WTC11 (cell line): Measurements from ENCODE around the gene NLGN1. TPM values are rescaled to one million over a fixed set of nuclear protein-coding genes. Genes with fewer than 3 reads are reported as not detected.

Experiments used
- ATAC-seq: fragments of 200-7000 bp; cut with Tn5 transposase; 2 replicates; pipeline ENCODE4 v1.10.0; 2021; ENCODE audit warnings: mild to moderate bottlenecking, moderate library complexity
- CTCF ChIA-PET: fragments of 300-600 bp; sonication (Branson Sonifier 250); formaldehyde crosslinking; loops from one replicate; lab custom pipeline; 2021; ENCODE audit warnings: antibody characterized with exemption; lab: Charles Lee
- POLR2A ChIA-PET: fragments of 350-600 bp; sonication (Branson Sonifier 250); formaldehyde crosslinking; loops from one replicate; lab custom pipeline; 2021; ENCODE audit warnings: antibody characterized with exemption; lab: Charles Lee
- DNase-seq: peaks from one replicate; pipeline ENCODE4 v3.0.0; 2021; ENCODE audit warnings: low spot score
- H3K27ac Mint-ChIP-seq: 2 replicates; pipeline ENCODE4 v1.8.0; 2021; ENCODE audit warnings: mixed read lengths
- H3K27me3 Mint-ChIP-seq: 2 replicates; pipeline ENCODE4 v1.8.0; 2021; ENCODE audit warnings: low read depth, mild to moderate bottlenecking, moderate library complexity, mixed read lengths
- H3K36me3 Mint-ChIP-seq: 2 replicates; pipeline ENCODE4 v1.8.0; 2021; ENCODE audit warnings: mixed read lengths
- H3K4me1 Mint-ChIP-seq: 2 replicates; pipeline ENCODE4 v1.8.0; 2022; ENCODE audit warnings: mixed read lengths
- H3K4me3 Mint-ChIP-seq: 2 replicates; pipeline ENCODE4 v1.8.0; 2021; ENCODE audit warnings: mild to moderate bottlenecking, moderate library complexity, mixed read lengths
- H3K9me3 Mint-ChIP-seq: 2 replicates; pipeline ENCODE4 v1.8.0; 2021; ENCODE audit warnings: mixed read lengths
- ATF1 ChIP-seq: sonication (generic); formaldehyde crosslinking; IDR thresholded peaks from 2 replicates; pipeline ENCODE4 v1.8.1; 2023; ENCODE audit warnings: mild to moderate bottlenecking, moderate library complexity, missing genetic modification reagents
- CBFB ChIP-seq: sonication (generic); formaldehyde crosslinking; IDR thresholded peaks from 2 replicates; pipeline ENCODE4 v1.8.1; 2022; ENCODE audit warnings: mild to moderate bottlenecking, low read depth, missing genetic modification reagents
- ELF4 ChIP-seq: sonication (generic); formaldehyde crosslinking; IDR thresholded peaks from 2 replicates; pipeline ENCODE4 v1.8.1; 2022; ENCODE audit warnings: low read depth, mild to moderate bottlenecking, moderate library complexity, missing genetic modification reagents
- HMGXB4 ChIP-seq: sonication (generic); formaldehyde crosslinking; IDR thresholded peaks from 2 replicates; pipeline ENCODE4 v1.8.1; 2023; ENCODE audit warnings: mild to moderate bottlenecking, moderate library complexity, missing genetic modification reagents
- JAZF1 ChIP-seq: fragments of 250-450 bp; sonication (Bioruptor Pico); IDR thresholded peaks from 2 replicates; pipeline ENCODE4 v1.9.0; 2021; ENCODE audit warnings: moderate library complexity, mild to moderate bottlenecking, inconsistent platforms
- MYBL2 ChIP-seq: sonication (generic); formaldehyde crosslinking; IDR thresholded peaks from 2 replicates; pipeline ENCODE4 v1.8.1; 2023; ENCODE audit warnings: mild to moderate bottlenecking, moderate library complexity, missing genetic modification reagents
- NFATC4 ChIP-seq: fragments of 250-450 bp; sonication (Bioruptor Pico); IDR thresholded peaks from 2 replicates; pipeline ENCODE4 v1.9.0; 2021; ENCODE audit warnings: mild to moderate bottlenecking
- NFYB ChIP-seq: sonication (generic); formaldehyde crosslinking; conservative IDR thresholded peaks from 2 replicates; pipeline ENCODE4 v1.8.0; 2022; ENCODE audit warnings: low read depth, missing genetic modification reagents
- OVOL2 ChIP-seq: fragments of 250-450 bp; sonication (Bioruptor Pico); IDR thresholded peaks from 2 replicates; pipeline ENCODE4 v1.9.0; 2021; ENCODE audit warnings: mild to moderate bottlenecking, borderline replicate concordance
- SP1 ChIP-seq: sonication (generic); formaldehyde crosslinking; conservative IDR thresholded peaks from 2 replicates; pipeline ENCODE4 v1.8.1; 2022; ENCODE audit warnings: missing genetic modification reagents
- TP53 ChIP-seq: sonication (generic); formaldehyde crosslinking; IDR thresholded peaks from 2 replicates; pipeline ENCODE4 v1.8.1; 2023; ENCODE audit warnings: mild to moderate bottlenecking, missing genetic modification reagents
- ZNF281 ChIP-seq: sonication (generic); formaldehyde crosslinking; IDR thresholded peaks from 2 replicates; pipeline ENCODE4 v1.8.0; 2023; ENCODE audit warnings: mild to moderate bottlenecking, missing genetic modification reagents
- total RNA-seq: library from RNA; stranded (reverse); gene quantifications from 3 replicates; pipeline ENCODE4 v1.2.3, GENCODE V29; 2021
- TF ChIP-seq, protein P1 (sequence below): fragments of 250-450 bp; sonication (Bioruptor Pico); conservative IDR thresholded peaks from 2 replicates; pipeline ENCODE4 v1.9.0; 2021; ENCODE audit warnings: mild to moderate bottlenecking
- TF ChIP-seq, protein P2 (sequence below): sonication (generic); formaldehyde crosslinking; IDR thresholded peaks from 2 replicates; pipeline ENCODE4 v1.8.1; 2023; ENCODE audit warnings: mild to moderate bottlenecking, missing genetic modification reagents
- TF ChIP-seq, protein P3 (sequence below): fragments of 250-450 bp; sonication (Bioruptor Pico); IDR thresholded peaks from 2 replicates; pipeline ENCODE4 v2.1.2; 2022; ENCODE audit warnings: mild to moderate bottlenecking, moderate library complexity
- TF ChIP-seq, protein P4 (sequence below): sonication (generic); formaldehyde crosslinking; IDR thresholded peaks from 2 replicates; pipeline ENCODE4 v1.8.1; 2022; ENCODE audit warnings: mild to moderate bottlenecking, missing genetic modification reagents, moderate library complexity, borderline replicate concordance
- TF ChIP-seq, protein P5 (sequence below): sonication (generic); formaldehyde crosslinking; IDR thresholded peaks from 2 replicates; pipeline ENCODE4 v1.8.1; 2022; ENCODE audit warnings: mild to moderate bottlenecking, moderate library complexity, missing genetic modification reagents
- TF ChIP-seq, protein P6 (sequence below): fragments of 250-450 bp; sonication (Bioruptor Pico); IDR thresholded peaks from 2 replicates; pipeline ENCODE4 v1.9.0; 2021; ENCODE audit warnings: moderate library complexity, mild to moderate bottlenecking, inconsistent platforms, borderline replicate concordance

Gene NLGN1
- total RNA-seq, 1 experiment from 2014 or later: 12.4 TPM

- H3K27me3 Mint-ChIP-seq: no peaks in the 10 kb centered on the region
- TF ChIP-seq OVOL2 (CRISPR knock-in tag) (no peak), ELF4 (CRISPR knock-in tag) (no peak), HMGXB4 (CRISPR knock-in tag) (no peak), NFYB (CRISPR knock-in tag) (no peak), TP53 (CRISPR knock-in tag) (no peak), SP1 (CRISPR knock-in tag) (no peak), JAZF1 (CRISPR knock-in tag) (no peak)
- TF ChIP-seq, protein P1, sequence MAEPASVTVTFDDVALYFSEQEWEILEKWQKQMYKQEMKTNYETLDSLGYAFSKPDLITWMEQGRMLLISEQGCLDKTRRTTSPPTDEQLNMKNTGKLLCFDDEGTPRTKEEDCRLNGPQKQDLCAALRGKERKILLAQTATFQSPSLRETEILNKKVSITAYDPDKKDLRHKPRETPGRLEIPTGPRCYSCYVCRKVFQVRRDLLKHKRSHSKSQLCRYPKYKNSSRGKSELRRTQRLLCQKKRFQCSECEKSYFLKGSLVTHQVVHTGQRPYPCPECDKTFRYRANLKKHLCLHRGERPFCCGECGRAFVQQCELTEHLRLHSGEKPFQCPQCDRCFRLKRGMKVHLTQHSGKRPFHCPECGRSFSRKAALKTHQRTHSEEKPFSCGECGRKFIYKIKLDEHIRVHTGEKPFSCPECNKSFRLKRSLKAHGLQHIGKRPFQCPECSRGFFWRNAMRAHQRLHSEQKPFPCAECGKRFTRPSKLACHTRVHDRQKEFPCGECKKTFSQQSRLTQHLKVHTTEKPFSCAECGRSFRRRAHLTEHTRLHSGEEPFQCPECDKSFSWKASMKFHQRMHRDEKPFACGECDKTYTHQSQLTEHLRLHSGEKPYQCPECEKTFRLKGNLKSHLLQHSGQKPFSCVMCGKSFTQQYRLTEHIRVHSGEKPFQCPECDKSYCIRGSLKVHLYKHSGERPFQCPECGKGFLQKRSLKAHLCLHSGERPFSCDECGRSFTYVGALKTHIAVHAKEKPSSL (CRISPR knock-in tag): no peak
- TF ChIP-seq, protein P2, sequence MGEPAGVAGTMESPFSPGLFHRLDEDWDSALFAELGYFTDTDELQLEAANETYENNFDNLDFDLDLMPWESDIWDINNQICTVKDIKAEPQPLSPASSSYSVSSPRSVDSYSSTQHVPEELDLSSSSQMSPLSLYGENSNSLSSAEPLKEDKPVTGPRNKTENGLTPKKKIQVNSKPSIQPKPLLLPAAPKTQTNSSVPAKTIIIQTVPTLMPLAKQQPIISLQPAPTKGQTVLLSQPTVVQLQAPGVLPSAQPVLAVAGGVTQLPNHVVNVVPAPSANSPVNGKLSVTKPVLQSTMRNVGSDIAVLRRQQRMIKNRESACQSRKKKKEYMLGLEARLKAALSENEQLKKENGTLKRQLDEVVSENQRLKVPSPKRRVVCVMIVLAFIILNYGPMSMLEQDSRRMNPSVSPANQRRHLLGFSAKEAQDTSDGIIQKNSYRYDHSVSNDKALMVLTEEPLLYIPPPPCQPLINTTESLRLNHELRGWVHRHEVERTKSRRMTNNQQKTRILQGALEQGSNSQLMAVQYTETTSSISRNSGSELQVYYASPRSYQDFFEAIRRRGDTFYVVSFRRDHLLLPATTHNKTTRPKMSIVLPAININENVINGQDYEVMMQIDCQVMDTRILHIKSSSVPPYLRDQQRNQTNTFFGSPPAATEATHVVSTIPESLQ: no peak
- TF ChIP-seq, protein P3, sequence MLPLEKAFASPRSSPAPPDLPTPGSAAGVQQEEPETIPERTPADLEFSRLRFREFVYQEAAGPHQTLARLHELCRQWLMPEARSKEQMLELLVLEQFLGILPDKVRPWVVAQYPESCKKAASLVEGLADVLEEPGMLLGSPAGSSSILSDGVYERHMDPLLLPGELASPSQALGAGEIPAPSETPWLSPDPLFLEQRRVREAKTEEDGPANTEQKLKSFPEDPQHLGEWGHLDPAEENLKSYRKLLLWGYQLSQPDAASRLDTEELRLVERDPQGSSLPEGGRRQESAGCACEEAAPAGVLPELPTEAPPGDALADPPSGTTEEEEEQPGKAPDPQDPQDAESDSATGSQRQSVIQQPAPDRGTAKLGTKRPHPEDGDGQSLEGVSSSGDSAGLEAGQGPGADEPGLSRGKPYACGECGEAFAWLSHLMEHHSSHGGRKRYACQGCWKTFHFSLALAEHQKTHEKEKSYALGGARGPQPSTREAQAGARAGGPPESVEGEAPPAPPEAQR: no peak
- TF ChIP-seq, protein P4, sequence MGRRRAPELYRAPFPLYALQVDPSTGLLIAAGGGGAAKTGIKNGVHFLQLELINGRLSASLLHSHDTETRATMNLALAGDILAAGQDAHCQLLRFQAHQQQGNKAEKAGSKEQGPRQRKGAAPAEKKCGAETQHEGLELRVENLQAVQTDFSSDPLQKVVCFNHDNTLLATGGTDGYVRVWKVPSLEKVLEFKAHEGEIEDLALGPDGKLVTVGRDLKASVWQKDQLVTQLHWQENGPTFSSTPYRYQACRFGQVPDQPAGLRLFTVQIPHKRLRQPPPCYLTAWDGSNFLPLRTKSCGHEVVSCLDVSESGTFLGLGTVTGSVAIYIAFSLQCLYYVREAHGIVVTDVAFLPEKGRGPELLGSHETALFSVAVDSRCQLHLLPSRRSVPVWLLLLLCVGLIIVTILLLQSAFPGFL: no peak
- TF ChIP-seq, protein P5, sequence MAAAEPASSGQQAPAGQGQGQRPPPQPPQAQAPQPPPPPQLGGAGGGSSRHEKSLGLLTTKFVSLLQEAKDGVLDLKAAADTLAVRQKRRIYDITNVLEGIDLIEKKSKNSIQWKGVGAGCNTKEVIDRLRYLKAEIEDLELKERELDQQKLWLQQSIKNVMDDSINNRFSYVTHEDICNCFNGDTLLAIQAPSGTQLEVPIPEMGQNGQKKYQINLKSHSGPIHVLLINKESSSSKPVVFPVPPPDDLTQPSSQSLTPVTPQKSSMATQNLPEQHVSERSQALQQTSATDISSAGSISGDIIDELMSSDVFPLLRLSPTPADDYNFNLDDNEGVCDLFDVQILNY (CRISPR knock-in tag): no peak
- TF ChIP-seq, protein P6, sequence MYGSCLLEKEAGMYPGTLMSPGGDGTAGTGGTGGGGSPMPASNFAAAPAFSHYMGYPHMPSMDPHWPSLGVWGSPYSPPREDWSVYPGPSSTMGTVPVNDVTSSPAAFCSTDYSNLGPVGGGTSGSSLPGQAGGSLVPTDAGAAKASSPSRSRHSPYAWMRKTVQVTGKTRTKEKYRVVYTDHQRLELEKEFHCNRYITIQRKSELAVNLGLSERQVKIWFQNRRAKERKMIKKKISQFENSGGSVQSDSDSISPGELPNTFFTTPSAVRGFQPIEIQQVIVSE: no peak
- TF ChIP-seq, all 79 proteins: peak for 0
- no peak overlapping the region for H3K27ac Mint-ChIP-seq
- H3K4me3 Mint-ChIP-seq: no peak overlapping the region
- no peak for ATAC-seq
- CTCF ChIA-PET: no interaction called here
- H3K9me3 Mint-ChIP-seq: peaks cover 15% of the 10 kb centered on the region
- H3K4me1 Mint-ChIP-seq: no peaks in the 10 kb centered on the region
- POLR2A ChIA-PET: no interaction called here
- DNase-seq: no peak
- H3K36me3 Mint-ChIP-seq: peaks cover 8% of the 10 kb centered on the region
Measured at GRCh38 chr3:174058804-174059203, 661.3 kb downstream of the NLGN1 start.

DNA sequence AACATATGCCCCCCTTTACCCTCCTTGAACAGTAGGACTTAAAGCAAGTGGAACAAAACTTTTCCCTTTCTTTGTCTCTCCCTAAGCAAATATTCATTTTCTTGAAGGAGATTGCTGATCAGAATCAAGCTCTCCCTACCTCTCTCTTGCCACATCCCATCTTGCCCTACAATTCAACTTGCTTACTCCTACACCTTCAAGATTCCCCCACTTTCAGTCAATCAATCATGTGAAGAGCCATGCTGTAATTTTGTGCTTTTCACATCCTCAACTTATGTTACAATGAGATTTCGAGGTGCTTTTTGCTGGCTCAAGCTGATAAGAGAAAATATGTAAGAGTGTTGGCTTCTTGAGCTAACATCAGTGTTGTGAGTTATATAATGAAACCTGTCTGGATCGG, 662.9 kb downstream of the NLGN1 start:
- no peak overlapping the region for H3K27ac Mint-ChIP-seq
- 0 out of 2 replicates have a peak, but pooled peaks cover under 1% of the 10 kb centered on the region for H3K4me1 Mint-ChIP-seq
- H3K4me3 Mint-ChIP-seq: no peak overlapping the region
- H3K36me3 Mint-ChIP-seq: peaks cover 8% of the 10 kb centered on the region
- DNase-seq (no peak), ATAC-seq (no peak)
- H3K9me3 Mint-ChIP-seq: peaks cover 19% of the 10 kb centered on the region
- TF ChIP-seq CBFB (CRISPR knock-in tag) (no peak), ATF1 (CRISPR knock-in tag) (no peak), ZNF281 (no peak), NFATC4 (CRISPR knock-in tag) (no peak), MYBL2 (CRISPR knock-in tag) (no peak), HMGXB4 (CRISPR knock-in tag) (no peak)
- TF ChIP-seq, protein P2: no peak
- ChIA-PET POLR2A (no interaction called here), CTCF (no interaction called here)
- H3K27me3 Mint-ChIP-seq: no peaks in the 10 kb centered on the region
